Measurements from ENCODE around the gene SPATA46.

The SPATA46 gene

DNA sequence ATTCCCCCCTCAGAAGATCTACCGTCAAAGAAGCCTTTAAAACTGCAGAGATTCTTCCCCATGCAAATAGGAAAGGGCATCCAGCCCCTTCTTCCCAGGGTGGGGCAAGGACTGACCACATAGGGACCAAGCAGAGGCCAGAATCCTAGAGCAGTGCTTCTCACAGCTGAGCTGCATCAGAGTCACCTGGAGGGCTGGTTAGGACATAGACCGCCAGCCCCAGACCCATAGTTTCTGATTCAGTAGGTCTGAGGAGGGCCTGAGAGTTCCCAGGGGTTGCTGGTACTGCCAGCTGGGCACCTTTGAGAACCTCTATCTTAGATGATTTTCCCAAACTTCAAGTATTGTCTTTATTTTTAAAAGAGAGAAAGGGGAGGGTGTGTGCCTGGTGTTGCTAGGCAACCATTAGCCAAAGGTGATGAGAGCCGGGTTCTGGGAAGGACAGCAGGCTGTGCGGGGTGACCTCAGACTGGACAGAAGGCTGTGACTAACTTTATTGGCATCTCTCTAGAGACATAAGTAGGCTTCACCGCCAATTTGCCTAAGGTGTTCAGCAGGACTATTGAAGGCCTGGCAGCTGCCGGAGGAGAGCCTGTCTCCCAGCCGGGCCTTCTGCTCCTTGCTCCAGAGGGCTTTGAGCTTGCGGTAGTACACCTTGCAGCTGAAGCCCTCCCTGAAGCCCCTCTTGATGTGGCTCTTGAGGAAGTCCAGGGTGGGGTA lies 3.0 kb downstream of the SPATA46 start:
- DNase-seq (ENCODE audit: low read depth) = no peak
- TF ChIP-seq, protein P1, sequence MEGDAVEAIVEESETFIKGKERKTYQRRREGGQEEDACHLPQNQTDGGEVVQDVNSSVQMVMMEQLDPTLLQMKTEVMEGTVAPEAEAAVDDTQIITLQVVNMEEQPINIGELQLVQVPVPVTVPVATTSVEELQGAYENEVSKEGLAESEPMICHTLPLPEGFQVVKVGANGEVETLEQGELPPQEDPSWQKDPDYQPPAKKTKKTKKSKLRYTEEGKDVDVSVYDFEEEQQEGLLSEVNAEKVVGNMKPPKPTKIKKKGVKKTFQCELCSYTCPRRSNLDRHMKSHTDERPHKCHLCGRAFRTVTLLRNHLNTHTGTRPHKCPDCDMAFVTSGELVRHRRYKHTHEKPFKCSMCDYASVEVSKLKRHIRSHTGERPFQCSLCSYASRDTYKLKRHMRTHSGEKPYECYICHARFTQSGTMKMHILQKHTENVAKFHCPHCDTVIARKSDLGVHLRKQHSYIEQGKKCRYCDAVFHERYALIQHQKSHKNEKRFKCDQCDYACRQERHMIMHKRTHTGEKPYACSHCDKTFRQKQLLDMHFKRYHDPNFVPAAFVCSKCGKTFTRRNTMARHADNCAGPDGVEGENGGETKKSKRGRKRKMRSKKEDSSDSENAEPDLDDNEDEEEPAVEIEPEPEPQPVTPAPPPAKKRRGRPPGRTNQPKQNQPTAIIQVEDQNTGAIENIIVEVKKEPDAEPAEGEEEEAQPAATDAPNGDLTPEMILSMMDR (IDR thresholded peaks at IDR 0.05; ENCODE audit: insufficient read depth, low read depth, low read length, missing control alignments) = no peak
- no peak overlapping the region for H3K4me3 ChIP-seq (ENCODE audit: low read length)

DNA sequence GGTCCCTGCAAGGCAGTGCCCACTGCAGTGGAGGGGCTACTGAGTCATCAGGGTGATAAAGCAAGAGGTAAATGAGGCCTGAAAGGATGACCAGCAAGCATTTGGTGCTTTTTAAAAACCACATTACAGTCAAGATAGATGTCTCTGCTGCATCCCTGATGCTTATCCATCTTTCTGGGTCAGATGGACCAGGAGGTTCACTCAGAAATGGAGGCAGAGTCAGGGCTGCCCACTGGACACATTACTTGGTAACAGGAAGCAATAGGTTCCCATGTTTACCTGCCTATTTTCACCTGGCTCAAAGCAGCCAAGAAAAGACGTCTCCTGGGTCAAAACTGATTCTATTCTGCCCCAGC lies 3.6 kb downstream of the SPATA46 start:
- no peak overlapping the region for H3K4me3 ChIP-seq (ENCODE audit: low read length)
- DNase-seq (ENCODE audit: low read depth) = no peak
- TF ChIP-seq, protein P1 (IDR thresholded peaks at IDR 0.05; ENCODE audit: insufficient read depth, low read depth, low read length, missing control alignments) = no peak

DNA sequence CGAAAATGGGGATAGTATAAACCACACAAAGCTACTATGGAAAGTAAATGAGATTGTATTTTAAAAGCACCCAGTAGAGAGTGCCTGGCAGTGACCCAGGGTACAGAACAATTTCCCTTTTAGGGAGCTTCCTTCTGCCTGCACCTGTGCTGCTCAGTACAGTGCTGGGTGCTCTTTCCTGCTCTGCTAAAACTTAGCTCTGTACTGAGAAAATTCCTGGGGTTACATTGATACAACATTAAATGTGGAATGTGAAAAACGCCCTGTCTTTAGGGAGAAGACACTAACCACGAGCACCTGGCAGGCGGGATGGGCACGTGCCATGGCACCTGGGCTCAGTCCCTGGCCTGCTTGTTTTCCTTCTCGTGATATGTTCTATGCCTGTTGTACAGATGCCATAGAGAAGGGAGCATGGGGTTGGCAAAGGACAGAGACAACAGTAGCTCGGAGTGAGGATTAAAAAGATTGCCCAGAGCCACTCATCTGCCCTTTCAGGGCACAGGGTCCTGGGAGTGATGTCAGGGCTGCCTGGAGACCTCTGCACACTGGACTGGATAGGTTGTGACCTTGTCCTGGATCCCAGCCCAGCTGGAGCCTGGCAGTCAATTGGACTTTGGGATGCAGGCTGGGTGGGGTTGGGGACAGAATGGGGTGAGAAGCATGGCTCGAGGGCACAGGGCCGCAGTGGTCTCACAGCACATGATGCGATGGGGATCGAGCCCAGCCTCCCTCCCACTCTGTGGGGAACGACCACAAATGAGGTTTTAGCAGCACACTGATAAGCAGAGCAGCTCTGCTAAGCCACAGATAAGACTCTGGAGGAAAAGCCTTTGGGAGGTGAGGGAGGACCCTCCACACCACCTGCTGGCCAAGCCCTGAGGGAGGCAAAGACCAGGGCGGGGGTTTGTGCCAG lies 4.2 kb downstream of the SPATA46 start:
- no peak overlapping the region for H3K4me3 ChIP-seq (ENCODE audit: low read length)
- no peak for DNase-seq (ENCODE audit: low read depth)
- TF ChIP-seq, protein P1 (IDR thresholded peaks at IDR 0.05; ENCODE audit: insufficient read depth, low read depth, low read length, missing control alignments) = no peak

DNA sequence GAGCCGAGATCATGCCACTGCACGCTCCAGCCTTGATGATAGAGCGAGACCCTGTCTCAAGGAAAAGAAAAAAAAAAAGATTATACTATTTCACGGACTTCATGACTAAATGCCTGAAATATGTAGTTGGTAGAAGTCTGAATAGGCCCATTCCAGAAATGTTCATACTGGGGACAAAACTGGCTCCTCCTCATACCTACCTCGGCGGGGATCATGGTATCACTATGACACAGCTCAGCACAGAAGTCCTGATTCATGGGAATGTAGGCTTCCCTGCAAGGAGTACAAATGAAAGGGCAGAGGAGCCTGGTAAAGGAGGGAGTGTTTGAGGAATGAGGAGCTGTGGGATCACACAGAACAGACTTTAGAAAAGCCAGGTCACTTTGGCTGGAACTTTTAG lies 5.0 kb downstream of the SPATA46 start:
- DNase-seq (ENCODE audit: low read depth) = peak; percentile 74
- TF ChIP-seq, protein P1 (IDR thresholded peaks at IDR 0.05; ENCODE audit: insufficient read depth, low read depth, low read length, missing control alignments) = no peak
- no peak overlapping the region for H3K4me3 ChIP-seq (ENCODE audit: low read length)

DNA sequence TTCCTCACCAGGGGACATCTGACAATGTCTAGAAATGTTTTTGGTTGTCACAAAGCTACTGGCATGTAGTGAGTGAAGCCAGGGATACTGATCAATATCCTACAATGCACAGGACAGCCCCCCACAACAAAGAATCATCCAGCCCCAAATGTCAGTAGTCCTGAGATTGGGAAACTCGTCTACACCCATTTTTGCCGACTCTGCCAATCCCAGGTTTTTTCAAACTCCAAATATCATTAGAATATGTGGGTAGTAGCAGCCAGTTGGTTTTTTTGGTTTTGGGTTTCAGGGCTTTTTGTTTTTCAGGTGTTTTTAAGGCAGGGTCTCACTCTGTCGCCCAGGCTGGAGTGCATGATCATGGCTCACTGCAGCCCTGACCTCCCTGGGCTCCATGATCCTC lies 5.9 kb downstream of the SPATA46 start:
- TF ChIP-seq, protein P1 (IDR thresholded peaks at IDR 0.05; ENCODE audit: insufficient read depth, low read depth, low read length, missing control alignments) = no peak
- no peak for DNase-seq (ENCODE audit: low read depth)
- H3K4me3 ChIP-seq (ENCODE audit: low read length) = no peak overlapping the region

DNA sequence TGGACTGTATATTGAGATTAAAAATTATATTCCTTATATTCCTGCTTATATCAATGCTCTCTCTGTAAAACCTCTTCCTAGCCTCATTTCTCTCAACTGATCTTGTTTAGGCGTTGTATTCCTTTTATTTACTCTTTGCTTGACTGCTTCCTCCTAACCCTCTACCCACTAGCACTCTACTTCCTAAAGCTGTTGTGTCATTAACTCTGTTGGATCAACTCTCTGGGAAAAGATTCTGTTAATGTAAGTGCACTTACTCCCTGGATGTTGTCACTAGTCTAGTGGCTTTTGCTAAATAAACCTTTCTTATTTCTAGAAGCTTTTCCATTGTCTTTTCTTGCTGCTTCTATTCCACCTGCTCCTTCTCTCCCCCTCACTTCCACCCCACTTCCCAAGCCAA lies 6.5 kb downstream of the SPATA46 start:
- no peak overlapping the region for H3K4me3 ChIP-seq (ENCODE audit: low read length)
- DNase-seq (ENCODE audit: low read depth) = no peak
- TF ChIP-seq, protein P1 (IDR thresholded peaks at IDR 0.05; ENCODE audit: insufficient read depth, low read depth, low read length, missing control alignments) = no peak

All from epithelial cell of esophagus (primary cell).